ENCODE measurements around the gene C6orf89.

C6orf89 gene

DNA sequence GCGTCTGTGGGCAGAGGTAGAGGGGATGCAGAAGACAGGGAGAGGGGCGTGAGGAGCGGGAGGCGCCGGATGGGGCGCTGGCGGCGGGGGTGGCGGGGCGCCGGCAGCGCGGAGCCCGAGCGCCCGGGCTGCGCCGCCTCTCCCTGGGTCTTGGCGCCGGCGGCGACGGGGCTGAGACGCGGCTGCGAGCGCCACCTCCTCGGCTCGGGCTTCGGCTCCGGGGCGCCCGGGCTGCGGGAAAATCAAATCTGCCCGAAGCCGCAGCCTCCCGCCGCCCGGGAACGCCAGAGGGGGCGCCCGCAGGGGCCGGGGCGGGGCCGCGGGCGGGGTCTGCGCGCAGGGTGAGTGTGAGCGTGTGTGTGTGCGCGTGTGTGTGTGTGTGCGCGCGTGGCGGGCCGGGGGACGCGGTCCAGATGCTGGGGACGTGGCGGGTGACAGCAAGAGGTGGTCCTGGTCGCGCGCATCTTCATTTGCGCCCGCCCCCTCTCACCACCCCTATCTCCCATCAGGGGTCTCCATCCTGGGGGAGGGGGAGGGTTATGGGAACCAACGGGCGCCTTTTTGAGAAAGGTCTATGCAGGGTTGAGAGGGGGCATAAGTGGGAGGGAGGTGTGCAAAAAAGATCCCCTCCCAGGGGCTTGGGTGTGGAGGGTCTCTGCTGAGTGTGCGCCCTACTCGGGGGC is 45.9 kb upstream of the C6orf89 start:
- DNase-seq (ENCODE audit: low read depth) = no peak
- H3K4me3 ChIP-seq (replicated peaks; ENCODE audit: low read depth, low read length) = peak overlapping the region; percentile 48
- TF ChIP-seq, protein P1, sequence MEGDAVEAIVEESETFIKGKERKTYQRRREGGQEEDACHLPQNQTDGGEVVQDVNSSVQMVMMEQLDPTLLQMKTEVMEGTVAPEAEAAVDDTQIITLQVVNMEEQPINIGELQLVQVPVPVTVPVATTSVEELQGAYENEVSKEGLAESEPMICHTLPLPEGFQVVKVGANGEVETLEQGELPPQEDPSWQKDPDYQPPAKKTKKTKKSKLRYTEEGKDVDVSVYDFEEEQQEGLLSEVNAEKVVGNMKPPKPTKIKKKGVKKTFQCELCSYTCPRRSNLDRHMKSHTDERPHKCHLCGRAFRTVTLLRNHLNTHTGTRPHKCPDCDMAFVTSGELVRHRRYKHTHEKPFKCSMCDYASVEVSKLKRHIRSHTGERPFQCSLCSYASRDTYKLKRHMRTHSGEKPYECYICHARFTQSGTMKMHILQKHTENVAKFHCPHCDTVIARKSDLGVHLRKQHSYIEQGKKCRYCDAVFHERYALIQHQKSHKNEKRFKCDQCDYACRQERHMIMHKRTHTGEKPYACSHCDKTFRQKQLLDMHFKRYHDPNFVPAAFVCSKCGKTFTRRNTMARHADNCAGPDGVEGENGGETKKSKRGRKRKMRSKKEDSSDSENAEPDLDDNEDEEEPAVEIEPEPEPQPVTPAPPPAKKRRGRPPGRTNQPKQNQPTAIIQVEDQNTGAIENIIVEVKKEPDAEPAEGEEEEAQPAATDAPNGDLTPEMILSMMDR (IDR thresholded peaks at IDR 0.05; ENCODE audit: low read length, missing control alignments) = no peak

DNA sequence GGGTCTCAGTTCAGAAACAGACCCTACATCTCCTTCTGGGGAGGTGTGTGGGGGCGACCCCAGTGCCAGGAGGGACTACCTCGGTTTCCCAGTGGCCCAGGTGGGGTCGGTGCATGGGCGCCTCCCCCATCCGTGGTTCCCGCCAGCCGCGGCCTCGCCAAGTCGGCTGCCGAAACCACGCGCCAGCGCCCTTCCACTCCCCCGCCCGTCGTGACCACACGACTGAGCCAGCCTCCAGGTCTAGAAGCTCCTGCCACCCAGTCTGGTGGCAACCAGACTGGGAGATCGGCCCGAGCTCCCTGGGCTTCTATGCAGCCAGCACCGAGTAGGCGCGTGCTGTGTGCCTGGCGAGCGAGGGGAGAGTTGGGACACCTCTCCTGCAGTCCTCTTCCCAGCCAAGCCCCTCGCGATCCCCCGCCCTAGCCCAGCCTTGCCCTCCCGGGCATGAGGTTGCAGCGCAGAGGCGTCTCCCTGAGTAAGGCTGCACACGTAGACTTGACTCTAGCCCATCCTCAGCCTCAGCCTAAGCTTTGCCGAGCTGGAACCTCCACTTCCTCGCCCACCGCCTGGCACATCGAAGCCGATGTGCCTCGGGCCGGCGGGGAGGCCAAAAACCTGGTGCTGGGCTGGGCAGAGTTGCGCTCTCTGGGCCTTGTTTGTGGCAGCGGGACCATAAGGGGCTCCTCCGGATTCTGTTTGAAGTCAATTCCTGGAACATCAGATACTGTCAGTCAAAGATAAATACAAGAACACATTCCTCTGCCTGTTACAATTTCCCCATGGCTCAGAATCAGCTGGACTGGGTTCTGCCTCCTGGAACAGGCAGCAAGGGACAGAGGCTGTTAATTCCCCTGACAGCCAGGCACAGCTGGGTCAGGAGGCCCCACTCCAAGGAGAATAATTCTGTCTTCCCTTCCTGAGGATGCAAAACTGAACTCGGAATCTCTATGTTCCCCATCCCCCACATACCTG is 45.0 kb upstream of the C6orf89 start:
- TF ChIP-seq, protein P1 (IDR thresholded peaks at IDR 0.05; ENCODE audit: low read length, missing control alignments) = no peak
- DNase-seq (ENCODE audit: low read depth) = no peak
- H3K4me3 ChIP-seq (replicated peaks; ENCODE audit: low read depth, low read length) = peak overlapping the region; percentile 48

DNA sequence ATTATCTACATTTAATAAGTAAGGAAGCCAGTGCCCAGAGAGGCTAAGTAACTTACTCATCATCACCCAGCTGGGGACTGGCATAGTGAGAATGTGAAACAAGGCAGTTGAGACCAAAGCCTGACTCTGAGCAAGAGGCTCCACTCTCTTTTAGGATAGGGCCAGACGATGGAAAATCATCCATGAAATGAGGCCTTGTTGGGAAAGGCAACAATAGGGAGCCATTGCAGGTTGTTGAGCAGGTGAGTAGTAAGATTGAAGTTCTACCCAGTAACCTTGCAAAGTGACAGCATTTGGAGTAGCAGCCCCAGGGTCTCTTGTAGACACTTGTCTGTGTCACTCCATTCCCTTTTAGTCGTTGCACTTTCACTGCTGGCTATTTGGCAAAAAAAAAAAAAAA is 44.0 kb upstream of the C6orf89 start:
- H3K4me3 ChIP-seq (replicated peaks; ENCODE audit: low read depth, low read length) = no peak overlapping the region
- TF ChIP-seq, protein P1 (IDR thresholded peaks at IDR 0.05; ENCODE audit: low read length, missing control alignments) = no peak
- no peak for DNase-seq (ENCODE audit: low read depth)

DNA sequence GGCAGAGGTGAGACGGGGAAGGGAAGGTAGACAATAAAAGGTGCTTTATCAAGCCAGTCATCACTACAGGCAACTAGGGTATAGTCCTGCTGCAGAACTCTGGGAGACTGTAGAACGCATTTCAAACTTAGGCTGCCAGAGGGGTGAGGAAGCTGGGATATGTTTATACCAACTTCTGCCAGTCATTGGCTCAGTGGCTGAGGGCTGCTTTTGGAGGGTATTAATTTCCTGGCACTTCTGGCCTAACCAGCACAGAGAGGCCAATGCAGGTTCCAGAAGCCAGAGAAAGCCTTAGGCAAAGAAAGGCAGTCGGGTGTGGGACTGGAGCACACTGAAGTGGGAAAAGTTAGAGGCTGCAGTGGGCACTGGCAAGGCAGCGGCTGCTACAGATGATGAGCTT is 42.6 kb upstream of the C6orf89 start:
- H3K4me3 ChIP-seq (replicated peaks; ENCODE audit: low read depth, low read length) = no peak overlapping the region
- TF ChIP-seq, protein P1 (IDR thresholded peaks at IDR 0.05; ENCODE audit: low read length, missing control alignments) = no peak
- no peak for DNase-seq (ENCODE audit: low read depth)

DNA sequence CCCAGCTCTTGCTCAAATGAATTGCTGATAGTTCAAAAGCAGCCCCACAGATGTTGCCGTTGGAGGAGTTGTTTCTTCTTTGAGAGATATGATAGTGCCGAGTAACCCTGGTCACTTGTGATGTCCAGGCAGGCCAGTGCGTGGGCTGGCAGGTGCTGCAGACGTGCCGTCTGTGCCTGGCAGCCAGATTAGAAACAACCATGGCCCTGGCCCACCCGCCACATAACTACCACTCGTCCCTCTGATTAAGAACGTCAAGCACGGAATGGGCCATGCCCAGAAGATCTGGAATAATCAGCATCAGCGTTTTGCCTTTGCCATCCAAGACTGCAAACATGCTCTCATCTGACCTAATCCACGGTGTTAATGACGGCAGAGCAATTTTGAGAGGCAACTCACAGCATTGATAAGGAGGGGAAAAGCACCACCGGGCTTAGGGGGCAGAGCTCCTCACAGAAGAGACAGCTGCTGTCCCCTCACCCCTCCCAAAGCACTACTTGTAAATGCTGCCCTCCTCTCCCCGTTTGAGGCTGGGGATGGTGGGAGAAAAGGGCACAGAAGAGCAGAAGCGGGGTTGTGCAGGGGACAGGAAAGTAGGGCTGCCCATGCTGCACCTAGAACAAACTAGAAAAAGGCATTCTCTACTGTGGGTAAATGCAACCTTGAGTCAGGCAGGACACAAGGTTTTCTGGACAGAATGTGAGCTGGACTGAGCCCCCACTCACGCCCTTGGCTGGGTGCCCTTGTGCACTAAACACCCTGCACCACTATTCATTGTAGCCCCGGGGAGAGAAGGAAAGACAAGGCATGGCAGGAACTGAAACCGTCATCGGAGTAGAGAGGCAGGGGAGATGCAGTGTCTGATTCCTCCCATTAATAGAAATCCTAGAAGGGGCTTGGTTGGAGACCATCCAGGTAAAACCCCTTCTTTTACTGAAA is 41.3 kb upstream of the C6orf89 start:
- TF ChIP-seq, protein P1 (IDR thresholded peaks at IDR 0.05; ENCODE audit: low read length, missing control alignments) = no peak
- no peak overlapping the region for H3K4me3 ChIP-seq (replicated peaks; ENCODE audit: low read depth, low read length)
- no peak for DNase-seq (ENCODE audit: low read depth)

DNA sequence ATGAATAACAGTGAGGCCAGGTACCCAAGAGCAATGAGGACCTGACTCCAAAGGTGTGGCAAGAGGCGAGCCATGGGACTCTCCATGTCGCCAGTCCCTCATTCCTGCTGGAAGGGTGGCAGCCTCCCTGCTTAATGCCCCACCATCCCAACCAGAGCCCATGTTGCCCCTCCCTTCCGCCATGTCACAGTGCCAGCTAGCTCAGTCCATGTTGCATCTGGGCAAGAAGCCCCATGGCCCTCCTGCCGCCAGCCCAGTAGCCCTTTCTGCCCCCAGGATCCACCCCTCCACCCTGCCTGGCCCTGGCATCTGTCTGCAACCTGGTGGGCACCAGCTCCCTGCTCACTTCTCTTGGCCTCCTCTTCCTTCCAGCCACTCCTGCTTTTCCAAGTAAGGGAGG is 40.5 kb upstream of the C6orf89 start:
- no peak for DNase-seq (ENCODE audit: low read depth)
- TF ChIP-seq, protein P1 (IDR thresholded peaks at IDR 0.05; ENCODE audit: low read length, missing control alignments) = no peak

More for the DNA sequence above, 40.5 kb upstream of the C6orf89 start:
- H3K4me3 ChIP-seq (replicated peaks; ENCODE audit: low read depth, low read length) = no peak overlapping the region
